Activated CD4-positive, alpha-beta T cell treated with anti-CD3 and anti-CD28 coated beads for 24 hours (primary cell): Measurements from ENCODE around the gene DNAL1.

Experiments
- DNase-seq, 2 donors: peaks; one replicate each; pipeline ENCODE4 v3.0.0-alpha.2; 2020; ENCODE audit warnings: low read depth in 2 of 2

Gene DNAL1

DNA sequence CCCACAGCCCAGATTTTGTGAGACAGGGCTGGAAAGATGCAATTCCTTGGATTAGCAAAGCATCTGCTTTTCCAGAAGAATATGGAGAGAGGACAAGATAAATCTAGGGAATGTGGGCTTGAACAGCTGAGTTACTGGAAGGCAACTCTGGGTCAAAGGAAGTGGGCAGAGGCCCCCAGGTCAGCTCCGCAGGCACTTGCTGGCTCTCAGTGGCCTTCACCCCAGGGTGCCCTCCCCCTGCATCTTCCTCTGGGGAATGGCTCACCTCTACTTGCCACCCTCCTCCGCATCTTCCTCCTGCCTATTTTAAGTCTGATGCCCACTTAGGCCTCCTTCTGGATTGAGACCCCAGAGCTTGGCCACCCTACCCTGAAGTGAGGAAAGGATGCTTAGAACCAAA, 79.9 kb downstream of the DNAL1 start:
- DNase-seq = no peak

DNA sequence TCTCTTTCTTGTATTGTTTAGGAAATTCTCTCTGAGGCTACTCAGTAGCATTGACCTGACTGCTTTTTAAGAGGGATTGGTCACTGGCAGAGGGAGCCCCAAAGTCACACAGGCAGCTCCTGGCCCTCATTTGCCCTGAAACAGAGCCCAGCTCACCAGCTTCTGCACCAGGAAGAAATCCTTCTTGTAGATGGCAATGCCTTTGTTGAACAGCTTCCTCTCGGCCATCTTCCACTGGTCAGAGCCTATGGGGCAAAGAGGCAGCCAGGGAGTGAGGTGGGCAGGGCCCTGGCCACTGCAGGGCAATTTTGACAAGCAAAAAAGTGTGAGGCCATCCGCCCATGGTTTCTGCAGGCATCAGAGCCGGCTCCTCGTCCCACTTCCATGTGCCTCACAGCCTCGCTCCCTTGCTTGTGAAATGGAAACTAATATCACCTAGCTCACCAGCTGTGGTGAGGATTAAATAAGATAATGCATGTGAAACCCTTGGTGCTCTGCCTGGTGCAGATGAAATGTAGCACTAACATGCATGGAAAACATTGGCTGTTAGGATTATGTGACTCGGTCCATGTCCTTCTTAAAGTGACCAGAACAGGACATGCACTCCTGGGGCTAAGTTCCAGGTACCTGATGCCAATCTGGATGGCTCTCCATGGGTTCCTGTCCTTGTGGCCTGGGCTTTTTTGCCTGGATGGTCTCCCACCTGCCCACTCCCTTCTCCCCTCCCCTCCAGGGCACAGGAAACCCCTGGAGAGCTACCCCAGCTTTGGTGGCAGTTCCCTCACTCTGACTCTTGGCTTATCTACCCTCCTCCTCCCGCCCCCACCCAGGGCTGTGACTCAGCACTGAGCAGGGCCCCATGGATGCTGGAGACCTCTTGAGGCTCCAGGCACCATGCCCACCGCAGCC, 80.6 kb downstream of the DNAL1 start:
- DNase-seq = no peak

DNA sequence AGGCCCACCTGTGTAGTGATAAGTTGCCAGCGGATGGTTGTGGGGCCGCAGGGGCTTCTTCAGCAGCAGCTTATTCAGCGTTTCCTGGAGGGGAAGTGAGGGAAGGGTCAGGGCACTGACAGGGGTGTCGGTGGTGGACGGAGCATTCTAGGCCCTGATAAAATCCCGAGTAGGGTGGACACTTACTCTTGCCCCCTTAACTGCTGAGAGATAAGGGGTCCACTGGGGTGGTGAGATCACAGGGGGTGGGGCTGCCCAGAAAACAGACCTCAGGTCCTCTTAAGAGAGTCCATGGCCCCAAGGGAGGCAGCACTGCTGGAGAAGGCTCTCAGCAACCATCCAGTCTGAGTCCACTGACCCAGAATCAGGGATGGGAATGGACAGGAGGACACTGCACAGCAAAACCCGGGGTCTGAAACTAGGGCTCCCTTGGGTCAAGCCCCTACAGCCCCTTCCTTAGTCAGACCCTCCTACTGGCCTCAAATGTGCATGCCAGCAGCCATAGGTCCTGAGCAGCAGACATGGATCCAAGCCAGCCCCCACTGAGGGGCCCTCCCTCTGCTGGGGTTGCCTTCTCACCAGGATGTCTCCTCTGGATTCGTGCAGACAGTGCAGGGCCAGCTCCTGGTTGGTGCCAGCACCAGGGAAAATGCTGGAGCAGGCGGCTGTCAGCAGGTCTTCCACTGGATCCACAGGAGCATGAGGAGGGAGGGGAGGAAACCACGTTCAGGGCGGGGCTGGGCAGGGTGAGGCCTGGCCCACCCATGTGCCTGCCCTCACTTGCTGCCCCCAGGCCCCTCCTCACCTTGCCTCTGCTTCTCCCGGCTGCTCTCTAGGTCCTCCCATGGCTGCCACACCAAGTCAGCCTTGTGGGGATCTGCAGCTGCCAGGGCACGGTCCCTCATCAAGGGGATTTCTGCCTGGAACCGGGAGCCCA, 81.5 kb downstream of the DNAL1 start:
- no peak for DNase-seq

DNA sequence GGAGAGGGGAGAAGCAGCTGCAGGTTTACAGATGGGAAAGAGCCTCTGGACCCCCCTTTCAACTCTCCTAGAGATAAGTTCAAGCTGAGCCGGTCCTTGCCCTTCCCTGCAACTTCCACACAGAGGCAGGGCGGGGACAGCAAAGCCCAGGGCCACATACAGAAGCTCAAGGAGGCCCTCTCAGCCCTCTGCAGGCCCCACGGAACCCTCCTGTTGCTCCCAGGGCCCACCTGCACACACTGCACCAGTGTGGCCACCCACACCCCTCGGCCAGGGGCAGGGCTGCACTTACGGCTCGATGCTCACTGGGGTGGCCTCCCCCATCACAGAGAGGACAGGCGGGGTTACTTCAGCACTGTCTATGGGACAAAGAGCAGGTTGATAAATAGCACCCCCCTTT, 82.4 kb downstream of the DNAL1 start:
- no peak for DNase-seq

DNA sequence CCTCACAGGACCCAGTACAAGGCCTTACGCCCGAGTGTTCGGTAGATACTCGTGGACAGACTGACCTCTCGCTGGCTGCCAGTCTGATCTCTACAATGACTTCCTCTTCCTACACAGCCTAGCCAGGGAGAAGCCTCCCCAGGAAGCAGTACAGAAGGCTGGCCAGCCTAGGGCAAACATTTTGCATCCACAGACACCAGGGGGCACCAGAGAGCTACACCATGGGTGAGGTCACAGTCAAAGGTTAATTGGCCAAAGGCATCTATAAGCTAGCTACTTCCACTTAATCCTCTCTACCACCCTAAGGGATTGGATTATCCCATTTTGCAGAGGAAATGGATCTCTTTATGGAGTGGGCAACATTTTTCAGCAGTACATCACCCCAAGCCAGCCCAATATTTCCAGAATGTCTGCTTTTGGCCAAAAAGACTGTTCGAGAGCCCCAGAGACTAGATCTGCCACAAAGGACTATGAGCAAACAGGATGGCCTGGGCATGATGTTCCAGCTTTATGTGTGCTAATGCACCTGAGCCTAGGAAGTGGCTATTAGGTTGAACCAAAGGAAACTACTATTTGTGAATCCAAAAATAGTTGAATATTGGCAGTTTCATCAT, 84.0 kb downstream of the DNAL1 start:
- peak; percentile 89 to 90 for DNase-seq

DNA sequence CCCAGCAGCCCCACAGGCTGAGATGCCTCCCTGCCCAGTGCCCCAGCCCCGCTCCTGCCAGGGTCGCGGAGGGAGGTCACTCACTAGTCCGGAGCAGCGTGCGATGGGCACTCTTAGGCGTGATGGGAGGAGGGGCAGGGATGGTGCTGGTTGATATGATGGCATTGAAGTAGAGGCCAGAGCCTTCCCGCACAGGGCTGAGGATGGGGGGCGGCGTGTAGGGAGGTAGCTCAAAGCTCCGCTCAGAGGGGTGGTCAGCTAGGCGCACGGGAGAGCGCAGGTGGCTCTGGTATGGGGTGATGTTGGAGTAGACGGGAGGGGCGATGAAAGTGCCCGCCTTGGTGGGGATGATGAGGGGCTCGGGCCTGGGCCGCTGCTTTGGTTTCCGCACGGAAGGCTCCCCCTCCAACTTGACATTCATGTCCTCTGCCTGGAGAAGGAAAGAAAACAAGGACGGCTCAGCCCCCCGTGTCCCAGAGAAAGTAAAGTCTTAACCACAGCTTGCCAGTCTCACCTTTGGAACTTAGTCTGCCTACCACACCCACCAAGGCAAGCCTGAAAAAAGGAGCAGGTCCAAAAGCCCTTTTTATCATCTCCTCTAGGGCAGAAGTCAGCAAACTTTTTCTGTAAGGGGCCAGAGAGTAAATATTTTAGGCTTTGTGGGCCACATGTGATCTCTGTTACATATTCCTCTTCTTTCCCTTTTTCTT, 84.9 kb downstream of the DNAL1 start:
- no peak for DNase-seq

DNA sequence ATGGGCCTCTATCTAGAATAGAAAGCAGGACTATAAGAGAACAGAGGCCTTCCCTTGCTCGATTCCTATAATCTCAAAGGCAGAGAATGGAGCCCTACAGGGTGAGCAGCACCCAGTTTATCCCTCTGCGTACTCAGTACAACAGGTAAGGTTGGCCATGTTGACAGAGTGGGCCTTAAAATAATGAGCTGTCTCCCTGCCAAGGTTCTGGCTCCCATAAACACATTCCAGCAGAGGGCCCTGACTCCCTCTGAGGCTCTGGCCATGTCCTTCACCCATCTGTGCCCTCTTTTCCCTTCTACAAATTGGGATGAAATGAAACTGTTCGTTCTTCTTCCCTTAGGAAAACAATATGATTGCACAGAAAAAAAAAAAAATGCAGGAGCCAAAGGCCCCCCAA, 86.3 kb downstream of the DNAL1 start:
- DNase-seq = no peak

DNA sequence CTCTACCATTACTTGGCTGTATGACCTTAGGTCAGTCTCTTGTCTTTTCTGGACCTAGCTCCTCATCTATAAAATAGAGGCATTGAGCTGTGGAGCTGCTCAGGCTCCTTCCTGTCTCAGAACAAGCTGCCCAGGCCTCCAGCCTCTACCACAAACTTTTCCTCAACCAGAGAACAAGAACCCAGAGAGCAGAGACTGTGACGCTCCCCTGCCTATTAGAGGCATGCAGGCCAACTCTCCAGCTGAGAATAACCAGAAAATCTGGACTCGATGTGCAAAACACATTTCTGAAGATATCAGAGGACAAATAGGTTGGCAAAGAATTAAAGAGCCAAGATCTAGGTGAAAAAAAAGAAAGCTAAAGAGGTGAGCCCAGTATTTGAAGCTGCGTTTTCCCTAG, 87.2 kb downstream of the DNAL1 start:
- no peak for DNase-seq

DNA sequence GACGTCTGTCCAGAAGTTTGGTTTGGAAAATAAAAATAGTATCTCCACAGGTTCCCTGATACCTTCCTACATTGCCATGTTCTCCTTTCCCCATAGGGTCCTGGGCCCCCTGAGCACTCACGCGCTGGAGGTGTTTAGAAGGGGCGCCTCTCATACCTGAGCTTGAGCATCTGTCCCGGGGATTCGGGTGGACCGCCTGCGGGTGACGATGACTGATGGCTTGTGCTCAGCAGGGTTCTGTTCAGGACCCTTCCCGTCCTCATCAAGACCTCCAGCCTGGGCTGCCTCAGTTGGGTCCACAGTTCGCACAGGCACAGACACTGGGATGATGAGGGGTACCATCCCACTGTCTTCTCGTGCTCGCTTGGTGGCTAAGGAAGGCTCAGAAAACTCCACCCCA, 92.1 kb downstream of the DNAL1 start:
- DNase-seq = no peak

DNA sequence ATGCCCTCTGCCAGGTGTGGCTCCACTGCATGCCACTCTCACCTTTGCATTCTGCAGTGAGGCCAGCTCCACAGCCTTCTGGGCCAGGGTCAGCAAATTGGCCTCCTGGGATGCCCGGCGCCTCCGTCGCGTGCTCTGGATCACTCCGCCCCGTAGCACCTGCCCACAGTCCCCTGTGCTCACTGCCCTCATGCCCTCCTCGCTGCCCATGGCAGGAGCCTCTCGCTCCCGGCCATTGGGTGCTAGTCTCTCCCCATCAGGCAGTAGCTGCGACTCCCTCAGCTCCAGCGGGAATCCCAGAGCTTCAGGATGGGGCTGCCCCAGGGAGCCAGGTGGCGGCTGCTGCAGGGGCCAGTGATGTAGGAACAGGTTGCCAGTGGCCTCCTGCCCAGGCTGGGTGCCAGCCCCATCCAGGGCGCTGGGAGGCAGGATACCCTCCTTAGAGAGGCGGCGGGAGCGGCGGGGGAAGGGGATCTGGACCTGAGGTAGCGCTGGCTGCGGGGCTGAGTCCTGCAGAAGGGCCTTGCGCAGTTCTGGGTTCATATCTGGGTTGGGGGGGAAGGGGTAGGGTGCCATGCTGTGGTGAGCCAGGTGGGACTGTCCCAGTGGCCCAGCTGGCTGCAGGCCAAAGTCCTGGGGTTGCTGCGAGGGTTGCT, 93.9 kb downstream of the DNAL1 start:
- no peak for DNase-seq

DNA sequence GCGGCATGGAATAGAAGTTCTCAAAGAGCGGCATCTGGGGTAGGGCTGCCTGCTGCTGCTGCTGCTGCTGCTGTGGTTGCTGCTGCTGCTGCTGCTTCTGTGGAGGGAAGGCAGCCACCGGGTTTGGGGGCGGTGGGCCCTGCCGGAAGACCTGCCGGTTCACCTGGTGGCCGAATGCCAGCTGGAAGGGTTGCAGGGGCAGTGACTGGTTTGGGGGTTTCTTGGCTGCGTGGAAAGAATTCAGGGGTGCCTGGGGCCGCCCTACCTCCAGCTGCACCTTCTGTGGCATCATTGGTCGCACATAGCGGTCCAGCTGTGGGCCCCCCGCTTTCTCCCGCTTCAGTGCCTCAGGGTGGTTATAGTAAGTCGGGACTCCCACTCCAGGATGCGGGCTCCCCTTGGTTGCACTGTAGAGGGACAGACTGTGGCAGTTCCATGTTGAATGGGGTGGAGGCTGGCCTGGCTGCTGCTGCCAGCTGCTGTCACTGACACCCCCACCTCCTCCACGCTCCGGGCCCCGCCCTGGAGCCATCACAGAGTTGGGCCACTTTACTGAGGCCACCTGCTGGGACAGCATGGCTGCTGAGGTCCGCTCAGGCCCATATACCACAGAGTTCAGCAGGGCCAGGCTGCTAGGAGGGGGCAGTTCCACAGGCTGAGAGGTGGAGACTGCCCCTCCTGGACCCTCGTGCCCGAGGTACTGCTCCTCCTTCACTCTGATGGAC, 94.5 kb downstream of the DNAL1 start:
- DNase-seq = no peak

DNA sequence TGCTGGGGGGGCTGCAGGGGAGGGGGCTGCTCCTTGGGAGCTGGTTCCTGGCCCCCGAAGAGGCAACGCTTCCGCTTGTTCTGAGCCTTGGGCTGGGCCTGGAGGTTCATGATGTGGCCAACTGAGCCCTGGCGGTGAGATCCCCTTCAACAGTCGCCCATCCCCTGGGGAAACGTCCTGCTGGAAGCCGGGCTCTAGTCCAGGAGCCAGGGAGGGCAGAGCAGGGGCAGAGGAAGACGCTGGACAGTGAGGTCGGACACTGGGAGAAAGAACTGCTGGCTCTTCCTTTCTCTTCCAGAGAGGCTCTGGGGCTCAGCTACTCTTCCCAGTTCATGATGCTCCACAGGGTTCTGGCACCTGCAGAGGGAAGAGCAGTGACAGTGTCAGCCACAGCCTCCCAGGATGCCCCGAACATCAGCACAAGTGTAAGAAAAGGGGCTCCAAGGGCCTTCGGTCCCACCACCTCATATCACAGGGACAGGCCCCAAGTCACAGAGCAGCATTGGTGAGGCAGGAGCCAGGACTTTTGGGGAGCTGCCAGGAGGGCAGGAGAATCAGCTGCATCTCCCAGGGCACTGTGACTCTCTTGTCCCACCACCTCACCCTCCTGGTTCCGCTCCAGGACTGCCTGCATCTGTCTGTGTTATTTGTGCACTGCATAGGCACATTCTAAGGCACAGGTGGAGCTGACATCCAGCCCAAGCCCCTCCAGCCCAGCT, 95.3 kb downstream of the DNAL1 start:
- no peak for DNase-seq

DNA sequence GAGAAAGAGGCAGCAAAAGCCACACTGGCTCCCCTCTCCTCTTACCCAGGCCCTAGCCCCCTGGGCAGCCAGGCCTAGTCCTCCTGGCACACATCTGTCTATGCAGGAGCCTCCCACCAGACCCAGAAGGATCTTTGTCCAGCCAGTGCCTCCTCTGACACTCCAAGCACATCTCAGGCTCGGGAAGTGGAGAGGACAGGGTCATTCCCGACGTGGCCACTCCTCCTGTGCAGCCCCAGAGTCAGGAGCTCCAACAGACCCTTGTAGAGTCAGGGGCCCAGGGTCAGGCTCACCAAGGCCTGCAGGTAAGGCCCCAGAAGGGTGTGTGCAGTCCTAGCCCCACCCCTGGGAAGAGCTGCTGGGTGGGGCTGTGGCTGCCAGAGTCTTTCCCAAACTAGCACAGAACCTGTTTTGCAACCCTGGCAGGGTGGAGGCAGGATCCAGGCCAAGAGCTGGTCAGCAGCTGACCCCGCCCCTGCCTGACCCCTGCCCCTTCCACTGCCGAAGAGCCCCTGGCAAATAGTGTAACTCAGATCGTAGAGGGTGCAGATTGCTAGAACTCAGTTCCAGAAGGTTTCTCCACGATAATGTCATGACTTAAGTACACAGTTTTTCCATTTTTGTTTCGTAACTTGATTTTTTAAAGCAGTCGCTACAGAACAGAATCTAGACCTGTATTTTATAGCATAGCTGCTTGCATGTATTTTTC, 96.0 kb downstream of the DNAL1 start:
- DNase-seq = no peak

DNA sequence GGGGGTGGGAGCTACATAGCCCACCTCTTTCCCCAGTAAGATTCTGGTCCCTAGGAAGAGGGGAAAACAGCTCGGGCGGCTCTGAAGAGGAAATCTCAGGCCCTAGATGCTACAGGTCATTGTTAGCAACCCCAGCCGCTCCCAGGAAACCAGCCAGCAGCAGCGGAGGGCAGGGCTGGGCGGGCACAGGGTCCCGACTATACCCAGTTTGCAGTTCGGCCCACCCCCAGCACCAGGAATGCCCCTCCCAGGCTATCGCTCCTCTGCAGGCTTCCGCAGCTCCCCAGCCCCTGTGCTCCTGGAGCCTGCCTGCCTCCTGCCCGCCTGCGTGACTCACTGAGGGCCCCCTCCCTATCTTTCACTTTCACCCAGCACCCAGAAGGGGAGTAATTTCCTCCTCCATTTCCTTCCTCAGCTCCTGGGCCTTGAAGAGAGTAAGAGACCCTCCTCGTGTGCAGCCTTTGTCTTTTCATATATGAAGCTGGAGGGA, 96.6 kb downstream of the DNAL1 start:
- peak; percentile 55 to 67 for DNase-seq

DNA sequence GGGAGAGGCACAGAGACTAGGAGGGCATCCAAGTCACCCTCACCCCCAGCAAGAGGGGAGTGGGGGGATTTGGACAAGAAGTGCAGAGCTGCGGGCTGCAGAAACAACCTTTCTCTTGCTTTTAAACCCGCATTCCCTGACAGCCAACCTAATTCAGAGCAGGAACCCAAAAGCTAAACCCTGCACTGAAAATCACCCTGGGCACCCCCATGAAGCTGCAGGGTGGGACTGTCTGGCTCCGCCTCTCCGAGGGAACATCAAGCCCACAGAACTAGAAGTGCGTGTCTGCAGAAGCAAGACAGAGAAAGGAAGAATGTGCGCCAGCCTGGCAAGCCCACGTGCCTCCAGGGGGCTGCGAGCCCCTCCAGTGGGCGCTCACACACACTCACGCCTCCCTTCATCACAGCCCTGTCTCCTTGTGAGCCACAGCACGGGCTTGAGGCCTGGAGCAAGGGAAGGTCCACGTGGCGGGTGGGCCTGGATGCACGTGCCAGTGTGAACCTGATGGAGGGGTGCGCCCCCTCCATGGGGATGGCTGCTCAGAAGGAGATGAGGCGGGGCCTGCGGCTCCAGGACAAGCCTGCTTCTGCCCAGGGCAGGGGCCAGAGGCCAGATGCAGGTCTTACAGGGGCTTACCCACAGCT, 97.2 kb downstream of the DNAL1 start:
- no peak for DNase-seq

DNA sequence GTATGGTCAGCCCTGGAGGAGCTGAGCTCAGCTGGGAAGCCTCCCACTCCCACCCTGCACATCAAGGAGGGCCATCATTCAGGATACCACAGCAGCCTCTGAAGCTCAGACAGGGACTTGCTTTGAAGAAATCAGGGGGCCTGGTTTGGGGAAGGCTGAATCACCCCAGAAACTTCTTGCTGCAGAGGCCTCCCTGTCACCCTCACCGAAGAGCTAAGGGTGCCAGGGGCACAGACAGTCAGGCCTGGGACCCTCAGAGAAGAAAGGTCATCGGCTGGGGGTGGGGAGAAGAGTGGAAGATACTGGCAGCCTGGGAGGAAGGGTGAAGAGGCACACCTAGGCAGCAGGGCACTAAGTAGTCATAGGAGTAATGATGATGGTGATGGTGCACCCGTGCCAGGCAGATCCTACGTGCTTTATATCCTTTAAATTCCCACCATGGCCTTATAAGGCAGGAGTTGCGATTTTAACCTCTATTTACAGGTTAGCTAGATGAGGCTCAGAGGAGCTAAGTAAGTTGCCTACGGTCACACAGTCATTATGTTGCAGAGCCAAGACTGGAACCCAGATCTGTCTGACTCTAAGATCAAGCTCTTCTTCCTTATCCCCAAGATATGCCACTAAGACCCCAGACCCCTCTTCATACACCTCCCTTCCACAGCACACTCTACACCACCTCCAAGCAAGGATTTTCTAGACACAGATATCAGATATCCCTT, 97.9 kb downstream of the DNAL1 start:
- no peak for DNase-seq

DNA sequence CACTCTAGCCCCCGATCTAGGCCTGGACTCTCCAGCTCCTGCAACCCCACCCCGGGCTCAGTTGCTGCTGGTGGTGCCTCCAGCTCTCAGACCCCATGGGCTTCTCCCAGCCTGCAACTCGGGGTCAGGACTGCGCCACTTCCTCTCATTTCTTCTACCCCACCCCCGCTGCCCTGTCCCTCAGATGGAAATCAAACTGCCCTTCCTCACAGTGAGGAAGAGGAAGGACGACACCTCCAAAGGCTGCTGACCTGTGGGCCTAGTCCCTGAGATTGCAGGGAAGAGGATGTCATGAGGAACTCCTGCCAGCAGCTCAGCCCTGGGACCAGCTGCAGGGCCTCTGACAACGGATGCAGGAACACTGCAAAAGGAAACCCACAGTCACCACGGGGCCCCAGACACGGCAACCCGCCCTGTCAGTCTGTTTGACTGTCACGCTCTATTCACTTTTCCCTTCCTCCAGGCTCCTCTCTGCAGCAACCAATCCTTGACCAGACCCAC, 98.7 kb downstream of the DNAL1 start:
- DNase-seq = no peak
